Measurements from ENCODE around the gene CLCN3. TPM values are rescaled to one million over a fixed set of nuclear protein-coding genes. Genes with fewer than 3 reads are reported as not detected.

CLCN3 gene
- total and polyA plus RNA-seq, 2 experiments from 2014 or later = 10.9 to 22.9 TPM

DNA sequence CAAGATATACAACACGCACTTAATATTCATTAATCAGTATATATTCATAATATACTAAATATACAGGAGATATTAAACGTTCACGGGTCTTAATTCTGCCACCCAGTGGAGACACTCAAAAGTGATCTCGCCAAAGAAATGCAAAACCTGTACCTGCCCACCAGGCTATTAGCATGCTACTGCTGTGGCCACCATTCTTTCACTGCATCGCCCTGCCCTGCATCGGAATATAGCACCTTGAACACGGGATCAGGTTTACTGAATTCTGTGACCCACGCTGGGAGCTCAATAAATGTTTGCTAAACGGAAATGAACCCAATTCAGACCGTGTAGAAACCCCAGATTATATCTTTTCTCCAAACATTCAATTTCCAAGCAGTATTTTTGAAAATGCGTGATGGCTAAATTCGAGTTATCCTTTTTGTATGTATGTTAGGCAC is 840 bp upstream of the CLCN3 start:
- Mint-ChIP-seq H3K9me3 (no peaks in the 10 kb centered on the region; the same call in 2 of the 3 replicates), H3K4me1 (peaks cover 18% of the 10 kb centered on the region), H3K27me3 (ENCODE audit: insufficient read depth, low read depth, poor library complexity) (no peaks in the 10 kb centered on the region), H3K4me3 (peak overlapping the region; percentile 96), H3K36me3 (ENCODE audit: low read depth) (no peaks in the 10 kb centered on the region), H3K27ac (peak overlapping the region; percentile 93)
- Histone ChIP-seq H3F3A (replicated peaks; ENCODE audit: low read depth) (0 out of 2 replicates have a peak, but pooled peaks cover 3% of the 10 kb centered on the region), H3K4me3 (peak overlapping the region; percentile 84), H3K9me2 (ENCODE audit: insufficient read depth) (no peaks in the 10 kb centered on the region), H3K4me1 (ENCODE audit: insufficient read depth) (0 out of 2 replicates have a peak, but pooled peaks cover 17% of the 10 kb centered on the region), H2AFZ (peak overlapping the region; percentile 97), H4K20me1 (replicated peaks; ENCODE audit: insufficient read depth) (no peaks in the 10 kb centered on the region), H3K27me3 (ENCODE audit: insufficient read depth) (no peaks in the 10 kb centered on the region), H3K79me2 (replicated peaks; ENCODE audit: insufficient read depth) (peaks cover 40% of the 10 kb centered on the region), H3K4me2 (peak overlapping the region; percentile 99), H3K36me3 (ENCODE audit: insufficient read depth) (no peaks in the 10 kb centered on the region), H3K27ac (ENCODE audit: low read depth) (peak overlapping the region; percentile 79; the same call in 1 of the 2 replicates)
- peak; percentile 69 for ATAC-seq
- DNase-seq (ENCODE audit: low spot score) = peak; percentile 69
- no peak for TF ChIP-seq EZH2 (IDR thresholded peaks at IDR 0.05; ENCODE audit: low read depth, unreplicated experiment)
- TF ChIP-seq, protein P1, sequence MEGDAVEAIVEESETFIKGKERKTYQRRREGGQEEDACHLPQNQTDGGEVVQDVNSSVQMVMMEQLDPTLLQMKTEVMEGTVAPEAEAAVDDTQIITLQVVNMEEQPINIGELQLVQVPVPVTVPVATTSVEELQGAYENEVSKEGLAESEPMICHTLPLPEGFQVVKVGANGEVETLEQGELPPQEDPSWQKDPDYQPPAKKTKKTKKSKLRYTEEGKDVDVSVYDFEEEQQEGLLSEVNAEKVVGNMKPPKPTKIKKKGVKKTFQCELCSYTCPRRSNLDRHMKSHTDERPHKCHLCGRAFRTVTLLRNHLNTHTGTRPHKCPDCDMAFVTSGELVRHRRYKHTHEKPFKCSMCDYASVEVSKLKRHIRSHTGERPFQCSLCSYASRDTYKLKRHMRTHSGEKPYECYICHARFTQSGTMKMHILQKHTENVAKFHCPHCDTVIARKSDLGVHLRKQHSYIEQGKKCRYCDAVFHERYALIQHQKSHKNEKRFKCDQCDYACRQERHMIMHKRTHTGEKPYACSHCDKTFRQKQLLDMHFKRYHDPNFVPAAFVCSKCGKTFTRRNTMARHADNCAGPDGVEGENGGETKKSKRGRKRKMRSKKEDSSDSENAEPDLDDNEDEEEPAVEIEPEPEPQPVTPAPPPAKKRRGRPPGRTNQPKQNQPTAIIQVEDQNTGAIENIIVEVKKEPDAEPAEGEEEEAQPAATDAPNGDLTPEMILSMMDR (conservative IDR thresholded peaks at IDR 0.05; ENCODE audit: low read depth in 2 of 2) = peak; percentile 42 to 46

DNA sequence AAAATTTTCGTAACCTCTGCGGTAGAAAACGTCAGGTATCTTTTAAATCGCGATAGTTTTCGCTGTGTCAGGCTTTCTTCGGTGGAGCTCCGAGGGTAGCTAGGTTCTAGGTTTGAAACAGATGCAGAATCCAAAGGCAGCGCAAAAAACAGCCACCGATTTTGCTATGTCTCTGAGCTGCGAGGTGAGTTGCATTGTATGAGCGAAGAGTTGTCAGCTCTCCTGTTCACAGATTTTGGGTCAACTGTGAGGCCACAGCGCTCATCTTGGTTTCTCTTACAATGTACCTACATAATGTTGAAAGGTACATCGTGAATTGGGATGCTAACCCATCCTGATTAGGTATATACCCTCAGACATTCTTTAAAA is 486 bp downstream of the CLCN3 start:
- Histone ChIP-seq H3K4me1 (ENCODE audit: insufficient read depth) (0 out of 2 replicates have a peak, but pooled peaks cover 17% of the 10 kb centered on the region), H4K20me1 (replicated peaks; ENCODE audit: insufficient read depth) (peaks cover 8% of the 10 kb centered on the region; the same call in 1 of the 2 replicates), H3K27me3 (ENCODE audit: insufficient read depth) (no peaks in the 10 kb centered on the region), H2AFZ (peak overlapping the region; percentile 86), H3K36me3 (ENCODE audit: insufficient read depth) (no peaks in the 10 kb centered on the region), H3K27ac (ENCODE audit: low read depth) (peak overlapping the region; percentile 89), H3K4me2 (peak overlapping the region; percentile 89), H3K4me3 (peak overlapping the region; percentile 84), H3K9me2 (ENCODE audit: insufficient read depth) (no peaks in the 10 kb centered on the region), H3K79me2 (replicated peaks; ENCODE audit: insufficient read depth) (peaks cover 53% of the 10 kb centered on the region), H3F3A (replicated peaks; ENCODE audit: low read depth) (0 out of 2 replicates have a peak, but pooled peaks cover 3% of the 10 kb centered on the region)
- peak overlapping the region; percentile 96 for H3K4me3 Mint-ChIP-seq
- H3K27ac Mint-ChIP-seq = peak overlapping the region; percentile 100
- no peaks in the 10 kb centered on the region for H3K36me3 Mint-ChIP-seq (ENCODE audit: low read depth)
- peaks cover 14% of the 10 kb centered on the region for H3K4me1 Mint-ChIP-seq
- DNase-seq (ENCODE audit: low spot score) (peak; percentile 36), ATAC-seq (peak; percentile 13)
- H3K27me3 Mint-ChIP-seq (ENCODE audit: insufficient read depth, low read depth, poor library complexity) = no peaks in the 10 kb centered on the region
- no peaks in the 10 kb centered on the region; the same call in 2 of the 3 replicates for H3K9me3 Mint-ChIP-seq
- TF ChIP-seq EZH2 (IDR thresholded peaks at IDR 0.05; ENCODE audit: low read depth, unreplicated experiment) (no peak), ZNF331 (CRISPR knock-in tag; IDR thresholded peaks at IDR 0.05; ENCODE audit: low read depth) (no peak), NANOG (IDR thresholded peaks at IDR 0.05; ENCODE audit: borderline replicate concordance) (no peak), ZNF114 (CRISPR knock-in tag; IDR thresholded peaks at IDR 0.05) (no peak), JUNB (IDR thresholded peaks at IDR 0.05; ENCODE audit: unreplicated experiment) (no peak), STAT1 (IDR thresholded peaks at IDR 0.05; ENCODE audit: unreplicated experiment) (no peak), POLR2AphosphoS5 (IDR thresholded peaks at IDR 0.05; ENCODE audit: low read depth) (no peak)
- TF ChIP-seq, protein P1 (conservative IDR thresholded peaks at IDR 0.05; ENCODE audit: low read depth in 2 of 2) = no peak
- TF ChIP-seq, protein P2, sequence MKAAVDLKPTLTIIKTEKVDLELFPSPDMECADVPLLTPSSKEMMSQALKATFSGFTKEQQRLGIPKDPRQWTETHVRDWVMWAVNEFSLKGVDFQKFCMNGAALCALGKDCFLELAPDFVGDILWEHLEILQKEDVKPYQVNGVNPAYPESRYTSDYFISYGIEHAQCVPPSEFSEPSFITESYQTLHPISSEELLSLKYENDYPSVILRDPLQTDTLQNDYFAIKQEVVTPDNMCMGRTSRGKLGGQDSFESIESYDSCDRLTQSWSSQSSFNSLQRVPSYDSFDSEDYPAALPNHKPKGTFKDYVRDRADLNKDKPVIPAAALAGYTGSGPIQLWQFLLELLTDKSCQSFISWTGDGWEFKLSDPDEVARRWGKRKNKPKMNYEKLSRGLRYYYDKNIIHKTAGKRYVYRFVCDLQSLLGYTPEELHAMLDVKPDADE (IDR thresholded peaks at IDR 0.05) = no peak
- TF ChIP-seq, protein P3, sequence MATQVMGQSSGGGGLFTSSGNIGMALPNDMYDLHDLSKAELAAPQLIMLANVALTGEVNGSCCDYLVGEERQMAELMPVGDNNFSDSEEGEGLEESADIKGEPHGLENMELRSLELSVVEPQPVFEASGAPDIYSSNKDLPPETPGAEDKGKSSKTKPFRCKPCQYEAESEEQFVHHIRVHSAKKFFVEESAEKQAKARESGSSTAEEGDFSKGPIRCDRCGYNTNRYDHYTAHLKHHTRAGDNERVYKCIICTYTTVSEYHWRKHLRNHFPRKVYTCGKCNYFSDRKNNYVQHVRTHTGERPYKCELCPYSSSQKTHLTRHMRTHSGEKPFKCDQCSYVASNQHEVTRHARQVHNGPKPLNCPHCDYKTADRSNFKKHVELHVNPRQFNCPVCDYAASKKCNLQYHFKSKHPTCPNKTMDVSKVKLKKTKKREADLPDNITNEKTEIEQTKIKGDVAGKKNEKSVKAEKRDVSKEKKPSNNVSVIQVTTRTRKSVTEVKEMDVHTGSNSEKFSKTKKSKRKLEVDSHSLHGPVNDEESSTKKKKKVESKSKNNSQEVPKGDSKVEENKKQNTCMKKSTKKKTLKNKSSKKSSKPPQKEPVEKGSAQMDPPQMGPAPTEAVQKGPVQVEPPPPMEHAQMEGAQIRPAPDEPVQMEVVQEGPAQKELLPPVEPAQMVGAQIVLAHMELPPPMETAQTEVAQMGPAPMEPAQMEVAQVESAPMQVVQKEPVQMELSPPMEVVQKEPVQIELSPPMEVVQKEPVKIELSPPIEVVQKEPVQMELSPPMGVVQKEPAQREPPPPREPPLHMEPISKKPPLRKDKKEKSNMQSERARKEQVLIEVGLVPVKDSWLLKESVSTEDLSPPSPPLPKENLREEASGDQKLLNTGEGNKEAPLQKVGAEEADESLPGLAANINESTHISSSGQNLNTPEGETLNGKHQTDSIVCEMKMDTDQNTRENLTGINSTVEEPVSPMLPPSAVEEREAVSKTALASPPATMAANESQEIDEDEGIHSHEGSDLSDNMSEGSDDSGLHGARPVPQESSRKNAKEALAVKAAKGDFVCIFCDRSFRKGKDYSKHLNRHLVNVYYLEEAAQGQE (IDR thresholded peaks at IDR 0.05; ENCODE audit: unreplicated experiment) = no peak

Data from GM23338 (cell line).